Measurements from ENCODE around the gene STPG1.
A peak's percentile ranks its signal among the peaks of the same experiment; 100 is the strongest.

DNA sequence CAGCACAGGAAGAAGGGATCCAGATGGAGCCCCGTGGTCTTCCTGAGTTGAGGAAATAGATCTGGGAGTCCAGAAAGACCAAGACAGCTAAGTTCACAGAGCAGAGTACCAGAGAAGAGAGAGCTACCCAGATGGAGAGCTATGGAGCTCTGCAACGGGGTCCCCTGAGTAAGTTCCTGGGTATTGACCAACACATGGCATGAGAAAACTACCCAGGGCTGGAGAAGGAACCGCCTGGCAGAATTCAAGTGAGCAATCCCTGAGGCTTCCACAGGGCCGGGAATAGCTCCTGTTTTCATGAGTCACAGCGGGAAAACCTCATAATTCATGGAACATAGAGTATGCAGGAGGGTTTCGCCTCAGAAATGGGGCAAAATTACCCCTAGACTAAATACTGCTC, 19.7 kb downstream of the STPG1 start:
- TF ChIP-seq POLR2A (IDR thresholded peaks at IDR 0.05), result no peak
- no peak for TF ChIP-seq EP300 (IDR thresholded peaks at IDR 0.05)
- TF ChIP-seq, protein P1, sequence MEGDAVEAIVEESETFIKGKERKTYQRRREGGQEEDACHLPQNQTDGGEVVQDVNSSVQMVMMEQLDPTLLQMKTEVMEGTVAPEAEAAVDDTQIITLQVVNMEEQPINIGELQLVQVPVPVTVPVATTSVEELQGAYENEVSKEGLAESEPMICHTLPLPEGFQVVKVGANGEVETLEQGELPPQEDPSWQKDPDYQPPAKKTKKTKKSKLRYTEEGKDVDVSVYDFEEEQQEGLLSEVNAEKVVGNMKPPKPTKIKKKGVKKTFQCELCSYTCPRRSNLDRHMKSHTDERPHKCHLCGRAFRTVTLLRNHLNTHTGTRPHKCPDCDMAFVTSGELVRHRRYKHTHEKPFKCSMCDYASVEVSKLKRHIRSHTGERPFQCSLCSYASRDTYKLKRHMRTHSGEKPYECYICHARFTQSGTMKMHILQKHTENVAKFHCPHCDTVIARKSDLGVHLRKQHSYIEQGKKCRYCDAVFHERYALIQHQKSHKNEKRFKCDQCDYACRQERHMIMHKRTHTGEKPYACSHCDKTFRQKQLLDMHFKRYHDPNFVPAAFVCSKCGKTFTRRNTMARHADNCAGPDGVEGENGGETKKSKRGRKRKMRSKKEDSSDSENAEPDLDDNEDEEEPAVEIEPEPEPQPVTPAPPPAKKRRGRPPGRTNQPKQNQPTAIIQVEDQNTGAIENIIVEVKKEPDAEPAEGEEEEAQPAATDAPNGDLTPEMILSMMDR (IDR thresholded peaks at IDR 0.05), result no peak
- TF ChIP-seq POLR2AphosphoS5 (IDR thresholded peaks at IDR 0.05), result peak; percentile 14
